Activated CD8-positive, alpha-beta memory T cell treated with anti-CD3 and anti-CD28 coated beads, Interleukin-2, amount 50 U/mL, for 24 hours (primary cell): Measurements from ENCODE around the gene MVD.

ENCODE experiments used
- DNase-seq: peaks from one replicate; pipeline ENCODE4 v3.0.0-alpha.2; 2020; ENCODE audit errors: extremely low read depth

MVD gene

DNA sequence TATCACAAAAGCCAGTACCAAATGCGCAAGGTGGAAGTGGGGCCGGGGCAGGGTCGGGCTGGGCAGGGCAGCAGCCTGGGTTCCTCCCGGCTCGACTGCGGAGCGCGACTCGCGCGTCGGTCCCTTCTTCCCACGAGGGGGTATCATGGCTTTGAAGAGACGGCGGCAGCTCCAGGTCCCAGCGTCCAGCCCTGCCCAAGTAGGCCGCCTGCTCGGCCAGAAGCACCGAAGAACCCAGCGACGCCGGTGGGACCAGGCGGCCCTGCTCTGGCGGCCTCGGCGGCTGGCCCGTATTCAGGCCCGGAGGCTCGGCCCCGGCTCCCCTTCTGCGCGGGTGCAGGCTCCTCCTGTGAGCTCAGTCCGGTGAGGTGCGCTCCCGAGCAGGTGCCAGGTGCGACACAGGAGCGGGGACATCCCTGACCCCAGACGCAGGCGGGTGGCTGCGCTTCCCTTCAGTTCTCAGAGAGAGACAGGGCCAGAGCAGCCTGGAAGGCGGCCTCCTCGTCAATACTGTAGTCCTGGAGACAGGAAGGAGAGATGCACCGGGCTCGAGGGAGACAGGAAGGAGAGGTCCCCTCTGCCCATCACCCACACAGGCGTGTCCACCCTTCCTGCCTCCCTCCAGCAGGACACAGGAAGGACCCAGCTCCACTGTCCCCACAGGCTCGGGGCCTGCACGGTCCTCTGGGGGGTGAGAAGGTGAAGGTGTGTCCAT, 34.4 kb upstream of the MVD start:
- DNase-seq, result no peak

DNA sequence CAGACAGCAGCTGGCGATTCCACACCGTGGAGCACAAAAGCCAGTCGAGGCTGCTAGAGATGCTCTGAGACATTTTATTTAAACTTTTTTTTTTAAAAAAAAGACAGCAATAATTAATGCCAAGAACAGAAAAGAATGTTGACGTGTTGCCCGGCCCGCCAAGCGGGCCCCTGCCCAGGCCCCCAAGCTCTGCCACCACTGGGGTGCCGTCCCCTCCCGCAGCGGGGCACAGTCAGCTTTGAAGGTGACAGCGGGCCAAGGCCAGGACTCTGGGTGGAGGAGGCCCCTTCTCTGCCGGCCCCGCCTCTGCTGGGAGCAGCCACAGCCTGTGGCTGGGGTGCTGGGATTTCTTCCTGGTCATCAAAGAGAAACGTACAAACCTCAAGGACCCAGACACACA, 33.5 kb upstream of the MVD start:
- DNase-seq, result no peak

DNA sequence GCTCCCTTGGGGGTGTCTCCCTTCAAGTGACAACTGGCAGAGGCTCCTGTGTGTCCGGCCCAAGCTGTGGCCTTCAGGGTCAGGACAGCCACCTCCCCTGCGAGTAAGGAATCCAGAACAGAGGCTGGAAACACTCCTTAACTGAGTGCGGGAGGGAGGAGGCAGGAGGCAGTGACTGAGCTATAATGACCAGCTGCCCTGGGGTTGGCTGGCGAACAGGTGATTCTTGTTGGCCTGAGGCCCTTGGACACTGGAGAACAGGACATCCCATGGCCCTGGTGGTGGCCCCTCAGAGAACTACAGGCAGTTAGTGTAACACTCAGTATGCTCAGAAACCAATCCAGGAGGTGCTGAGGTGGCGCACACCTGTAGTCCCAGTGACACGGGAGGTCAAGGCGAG, 32.9 kb upstream of the MVD start:
- DNase-seq, result no peak

DNA sequence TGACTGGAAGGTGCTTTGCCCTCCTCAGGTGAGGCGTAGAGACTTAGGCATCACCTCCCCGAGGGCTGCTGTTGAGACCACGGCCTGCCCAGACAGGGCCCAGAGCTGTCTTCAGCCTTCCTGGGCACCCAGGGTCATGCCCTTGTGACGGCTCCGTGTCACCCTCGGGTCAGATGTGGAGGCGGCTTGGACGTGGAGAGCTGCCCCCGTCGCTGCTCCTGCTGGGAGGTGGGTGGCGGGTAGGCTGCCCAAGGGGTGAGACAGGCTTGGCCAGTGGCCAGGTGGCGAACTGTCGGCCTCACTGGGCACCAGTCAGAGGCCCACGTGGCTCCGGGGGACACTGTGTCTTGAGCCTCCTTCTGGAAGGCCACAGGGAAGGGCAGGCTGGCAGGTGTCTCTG, 32.3 kb upstream of the MVD start:
- no peak for DNase-seq

DNA sequence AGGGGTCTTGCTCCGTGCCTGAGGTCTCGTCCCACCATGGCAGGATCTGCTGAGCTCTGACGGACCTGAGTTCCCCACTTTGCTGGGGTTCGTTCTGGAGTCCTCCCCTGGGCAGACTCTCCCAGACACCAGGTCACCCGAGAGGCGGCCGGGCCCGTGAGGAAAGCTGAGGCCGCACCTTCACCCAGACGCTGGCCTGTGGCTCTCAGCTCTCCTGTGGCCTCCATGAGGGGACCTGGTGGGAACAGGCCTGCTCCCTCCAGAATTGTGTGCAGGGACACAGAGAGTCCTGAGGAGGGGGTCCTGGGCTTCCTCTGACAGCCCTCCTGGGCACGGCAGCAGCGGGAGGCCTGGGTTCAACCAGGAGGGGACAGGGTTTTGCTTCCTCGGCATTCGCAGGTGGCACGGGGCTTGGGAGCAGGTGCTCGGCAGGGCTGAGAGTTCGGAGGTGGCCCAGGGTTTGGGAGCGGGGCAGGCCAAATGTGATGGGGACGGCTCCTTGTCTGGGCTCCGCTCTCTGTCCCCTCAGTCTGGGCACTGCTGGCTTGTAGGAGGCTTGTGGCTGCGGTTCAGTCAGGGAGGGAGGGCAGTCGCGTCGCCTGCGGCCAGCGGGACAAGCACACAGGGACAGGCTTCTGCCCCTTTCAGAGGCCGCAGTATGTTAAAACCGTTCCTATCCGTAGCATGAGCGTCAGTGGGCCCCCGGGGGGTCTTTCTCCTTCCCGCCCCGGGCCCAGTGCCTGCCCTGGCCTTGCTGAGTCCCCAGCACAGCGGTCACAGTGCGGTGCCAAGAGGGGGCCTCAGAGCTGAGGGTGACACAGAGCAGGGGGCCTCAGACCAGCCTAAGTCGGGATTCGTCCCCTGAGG, 31.6 kb upstream of the MVD start:
- DNase-seq, result no peak

DNA sequence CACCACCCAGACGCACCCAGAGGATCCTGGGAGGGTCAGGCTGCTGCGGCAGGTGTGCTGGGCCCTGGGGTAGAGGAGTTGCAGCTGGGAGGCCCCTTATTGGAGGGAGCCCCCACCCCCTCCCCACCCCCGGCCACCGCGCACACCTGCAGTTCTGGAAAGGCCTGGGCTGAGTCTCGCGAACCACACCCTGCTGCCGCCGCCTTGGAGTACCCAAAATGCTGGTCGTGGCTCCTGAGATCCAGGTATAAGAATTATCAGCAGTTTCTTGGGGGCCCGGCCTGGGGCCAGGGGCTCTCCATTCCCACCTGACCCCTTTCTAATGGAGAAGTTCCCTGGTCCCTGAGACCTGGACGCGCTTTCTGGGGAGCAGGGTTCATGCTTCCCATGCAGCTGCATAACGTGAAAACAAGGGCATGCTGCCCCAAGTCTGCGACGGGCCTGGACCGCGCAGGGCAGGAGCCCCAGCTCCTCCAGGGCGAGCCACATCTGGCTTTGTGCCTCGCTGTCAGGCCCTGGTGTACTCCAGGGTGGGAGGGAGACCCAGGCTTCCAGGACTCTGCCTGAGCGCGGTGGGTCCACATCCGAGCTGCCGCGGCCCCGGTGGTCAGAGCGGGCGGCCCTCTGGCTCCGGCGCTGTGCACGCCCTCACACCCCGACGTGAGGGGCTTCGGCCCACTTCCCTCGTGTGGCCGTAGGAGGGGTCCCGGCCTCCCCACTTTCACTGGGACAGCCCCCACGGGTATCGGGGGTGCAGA, 30.7 kb upstream of the MVD start:
- no peak for DNase-seq

DNA sequence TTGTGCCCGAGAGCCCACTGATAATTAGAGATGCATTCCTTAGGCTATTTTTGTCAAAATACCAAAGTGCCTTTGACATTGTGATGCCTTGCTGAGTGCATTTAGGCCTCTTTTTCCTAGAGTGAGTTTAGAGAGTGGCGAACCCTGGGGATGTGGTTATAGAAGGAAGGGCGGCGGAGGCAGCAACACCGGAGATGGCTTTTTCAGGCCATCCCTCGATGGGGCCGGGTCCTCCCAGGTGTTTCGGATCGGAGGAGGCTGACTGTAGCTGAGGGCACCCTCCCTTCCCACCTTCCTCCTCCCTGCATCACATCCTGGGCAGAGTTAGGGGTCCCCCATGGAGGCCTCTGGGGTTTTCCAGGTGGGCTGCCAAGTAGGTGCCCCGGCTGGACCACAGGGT, 30.0 kb upstream of the MVD start:
- no peak for DNase-seq

DNA sequence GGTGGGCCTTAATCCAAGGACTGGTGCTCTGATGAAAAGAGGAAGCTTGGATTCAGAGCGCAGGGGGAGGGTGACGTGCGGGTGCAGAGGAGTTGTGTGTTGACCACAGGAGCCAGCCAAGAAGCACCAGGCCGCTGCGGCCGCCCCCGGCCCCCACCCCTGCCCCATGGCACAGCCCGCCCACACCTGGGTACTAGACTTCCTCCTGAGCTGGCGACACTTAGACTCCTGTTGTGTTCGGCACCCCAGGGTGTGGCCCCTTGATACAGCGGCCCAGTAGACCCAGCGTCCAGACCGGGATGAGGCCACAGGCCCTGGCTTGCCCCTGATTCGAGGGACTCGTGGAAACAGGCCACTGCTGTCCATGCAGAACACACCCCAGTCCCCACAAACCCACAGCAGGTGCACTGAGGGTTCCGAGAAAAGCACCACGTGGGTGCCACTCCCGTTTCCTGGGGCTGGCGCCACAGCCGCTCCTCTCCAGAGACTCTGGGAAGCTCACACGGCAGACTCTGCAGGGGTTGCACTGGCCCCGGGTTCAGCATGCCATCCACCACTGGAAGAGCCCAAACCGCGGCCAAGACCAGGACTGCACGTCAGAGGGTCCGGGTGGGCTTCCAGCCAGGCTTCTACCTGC, 29.2 kb upstream of the MVD start:
- no peak for DNase-seq

DNA sequence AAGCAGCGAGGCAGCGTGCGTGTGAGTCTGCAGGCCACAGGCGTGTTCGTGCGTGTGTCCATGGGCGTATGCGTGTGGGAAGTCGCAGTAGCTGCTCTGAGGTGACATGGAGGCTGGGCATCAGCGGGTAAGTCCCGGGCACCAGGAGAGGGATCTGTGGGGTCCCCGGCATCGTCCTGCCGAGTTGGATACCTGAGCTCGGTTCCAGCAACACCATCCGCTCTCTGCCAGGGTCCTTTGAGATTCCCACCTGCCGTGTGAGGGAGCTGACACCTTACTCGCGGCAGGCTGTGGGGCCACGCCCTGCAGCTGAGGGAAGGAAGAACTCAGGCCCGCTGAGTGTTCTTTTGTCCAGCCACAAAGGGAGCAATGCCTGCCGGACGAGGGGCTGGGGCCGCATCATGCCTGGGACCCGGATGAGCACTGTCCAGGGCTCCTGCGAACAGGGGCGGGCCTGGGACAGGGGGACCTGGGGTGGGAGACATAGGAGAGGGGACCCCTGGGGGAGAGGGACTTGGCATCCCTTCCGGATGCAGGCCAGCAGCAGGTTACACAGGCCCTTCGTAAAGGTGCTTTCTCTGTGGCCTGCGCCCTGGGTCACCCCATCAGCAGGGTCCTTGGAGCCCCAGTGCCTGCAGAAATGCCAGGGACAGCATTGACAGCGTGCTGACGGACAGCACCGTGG, 28.4 kb upstream of the MVD start:
- no peak for DNase-seq

DNA sequence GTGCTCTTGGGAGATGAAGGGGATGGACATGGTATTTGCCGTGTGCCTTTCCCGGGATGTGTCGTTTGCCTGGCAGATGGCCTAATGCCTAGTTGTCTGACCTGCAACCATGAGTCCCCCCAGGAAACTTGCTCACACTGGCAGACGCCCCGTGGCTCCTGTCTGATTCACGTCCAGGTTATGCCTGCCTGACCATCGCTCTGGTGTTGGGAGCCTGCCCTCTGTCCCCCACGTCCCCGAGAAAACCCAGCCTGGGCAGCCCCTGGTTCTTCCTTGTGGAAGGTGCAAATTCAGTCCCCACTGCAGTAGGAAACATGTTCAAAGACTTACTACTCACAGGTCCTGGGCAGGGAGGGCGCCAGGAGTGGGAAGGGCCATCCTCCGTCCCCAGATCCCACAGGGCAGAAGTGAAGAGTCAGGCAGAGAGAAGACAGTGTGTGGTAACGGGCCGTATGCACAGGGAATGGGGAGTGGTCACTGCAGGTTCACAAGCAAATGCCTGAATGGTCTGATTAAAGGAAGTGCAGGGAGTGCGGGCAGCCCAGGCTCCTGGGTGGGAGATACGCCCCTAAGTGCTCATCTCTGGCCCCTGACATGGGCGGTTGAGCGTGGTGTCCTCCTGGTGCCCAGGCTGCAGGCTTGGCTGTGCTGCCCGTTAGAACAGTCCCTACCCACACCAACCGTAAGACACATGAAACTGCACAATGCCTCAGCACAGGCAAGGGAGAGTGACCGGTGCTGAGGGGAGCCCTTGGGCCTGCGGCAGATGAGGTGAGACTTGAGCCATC, 27.6 kb upstream of the MVD start:
- DNase-seq, result no peak

DNA sequence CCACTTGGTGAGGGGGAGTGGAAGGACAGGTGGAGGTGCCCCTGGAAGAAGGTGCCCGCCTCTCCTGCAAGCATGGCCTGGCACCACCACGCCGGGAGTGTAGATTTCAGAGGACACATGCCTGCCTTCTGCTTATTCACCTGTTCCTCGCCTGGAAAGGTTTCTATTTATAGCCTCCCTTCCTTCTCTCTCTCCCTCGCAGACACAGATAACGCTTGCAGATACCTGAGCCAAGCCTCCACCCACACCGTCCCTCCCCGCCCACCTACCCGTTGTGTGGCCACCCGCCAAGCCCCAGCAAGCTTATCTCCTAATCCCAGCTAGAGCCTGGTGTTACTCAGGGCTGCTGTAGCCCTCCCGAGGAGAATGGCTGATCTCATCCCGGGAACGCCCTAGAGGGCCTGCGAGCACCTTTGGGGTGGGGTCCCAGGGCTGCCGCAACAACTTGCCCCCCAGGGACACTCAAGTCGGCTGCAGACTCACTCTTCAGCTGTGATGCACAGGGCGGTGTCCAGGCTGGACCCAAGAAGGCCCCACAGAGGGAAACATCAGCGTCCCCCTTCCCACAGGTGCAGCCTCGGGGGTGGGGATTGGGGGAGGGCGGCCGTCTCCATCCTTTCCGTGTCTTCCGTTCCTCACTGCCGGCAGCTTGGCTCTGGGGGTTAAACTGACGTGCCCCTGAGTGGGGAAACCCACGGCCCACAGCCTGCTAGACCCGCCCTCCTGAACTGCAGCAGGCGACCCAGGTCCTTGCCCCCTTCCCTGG, 25.3 kb upstream of the MVD start:
- DNase-seq, result no peak

DNA sequence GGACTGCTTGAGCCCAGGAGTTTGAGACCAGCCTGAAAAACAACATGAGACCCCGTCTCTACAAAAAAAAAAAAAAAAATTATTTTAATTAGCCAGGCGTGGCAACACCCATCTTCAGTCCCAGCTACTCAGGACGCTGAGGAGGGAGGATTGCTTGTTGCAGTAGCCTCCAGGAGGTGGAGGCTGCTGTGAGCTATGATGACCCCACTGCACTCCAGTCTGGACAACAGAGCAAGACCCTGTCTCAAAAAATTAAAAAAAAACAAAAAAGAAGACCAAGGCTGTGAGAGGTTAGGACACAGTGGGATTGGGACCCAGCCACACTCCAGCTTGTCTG, 24.8 kb upstream of the MVD start:
- DNase-seq, result no peak

DNA sequence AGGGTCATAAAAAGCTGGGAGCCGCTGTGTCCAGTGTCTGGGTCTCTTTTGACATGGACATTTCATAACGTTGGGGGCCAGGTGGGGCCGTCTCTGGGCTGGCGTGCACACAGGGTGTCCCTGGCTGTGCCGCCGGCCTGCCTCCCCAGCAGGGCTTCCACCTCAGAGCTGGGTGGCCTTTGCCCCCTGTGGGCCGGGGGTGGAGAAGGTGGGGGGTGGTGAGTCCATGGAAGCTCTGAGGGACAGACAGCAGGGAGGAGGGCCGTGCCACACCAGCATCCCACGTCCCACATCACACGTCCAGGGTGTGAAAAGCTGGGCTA, 24.3 kb upstream of the MVD start:
- DNase-seq, result no peak

DNA sequence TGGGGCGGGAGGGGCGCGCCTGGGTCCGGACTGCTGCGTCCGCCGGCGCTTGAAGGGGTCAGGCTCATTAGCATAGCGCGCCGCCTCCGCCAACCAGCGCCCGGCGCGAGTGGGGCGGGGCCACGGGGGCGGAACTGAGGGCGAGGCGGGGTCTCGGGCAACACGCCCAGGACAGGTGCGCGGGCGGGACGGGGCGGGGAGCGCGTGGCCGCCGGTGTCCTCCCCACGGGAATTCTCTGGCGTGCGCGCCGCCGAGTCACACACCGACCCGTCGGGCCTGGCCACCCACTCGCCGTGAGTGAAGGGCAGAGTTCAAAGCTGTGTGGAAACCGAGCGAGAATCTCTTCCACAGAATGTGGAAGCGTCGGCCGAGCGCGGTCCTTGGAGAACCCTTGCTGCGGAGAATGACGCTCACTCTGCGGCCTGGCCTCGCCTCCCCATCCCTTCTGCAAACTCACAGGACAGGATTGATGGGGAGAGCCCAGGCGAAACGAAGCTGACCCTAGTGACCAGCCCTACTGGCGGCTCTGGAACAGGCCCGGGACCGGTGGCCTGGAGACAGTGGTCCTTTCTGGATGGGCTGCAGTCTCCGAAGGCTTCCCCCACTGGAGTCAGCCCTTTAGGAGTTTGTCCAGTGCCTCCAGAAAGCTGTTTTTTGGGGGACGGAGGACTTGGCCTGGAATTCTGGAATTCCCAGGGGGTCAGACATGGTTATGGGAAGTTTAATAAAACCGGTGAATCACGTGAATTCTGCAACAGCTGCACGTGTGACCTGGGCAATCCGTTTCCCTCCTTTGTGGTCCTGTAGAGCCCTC, 23.8 kb upstream of the MVD start, which contains the start of gene SNAI3:
Gene SNAI3 (minus strand): TSS at position 69 of the 815 bp plus-strand sequence. CDS start 101 bp downstream, outside the sequence.
- DNase-seq, result peak; percentile 61

DNA sequence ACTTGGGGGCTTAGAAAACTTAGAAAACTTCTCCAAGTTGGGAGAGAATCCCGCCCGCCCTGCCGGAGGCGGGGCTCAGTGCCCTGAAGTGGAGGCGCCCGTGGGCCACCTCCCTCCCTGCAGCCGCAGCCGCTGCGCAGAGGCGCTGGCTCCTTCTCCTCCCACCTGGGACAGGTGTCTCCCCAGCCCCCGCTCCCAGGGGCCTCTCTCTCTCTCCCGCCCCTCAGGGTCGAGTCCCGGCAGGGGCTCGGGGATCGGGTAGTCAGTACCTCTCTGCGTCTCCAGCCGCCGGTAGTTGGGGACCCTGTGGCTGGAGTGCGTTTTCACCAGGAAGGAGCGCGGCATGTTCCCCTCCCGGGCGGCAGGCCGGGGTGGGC, 23.2 kb upstream of the MVD start:
- no peak for DNase-seq

DNA sequence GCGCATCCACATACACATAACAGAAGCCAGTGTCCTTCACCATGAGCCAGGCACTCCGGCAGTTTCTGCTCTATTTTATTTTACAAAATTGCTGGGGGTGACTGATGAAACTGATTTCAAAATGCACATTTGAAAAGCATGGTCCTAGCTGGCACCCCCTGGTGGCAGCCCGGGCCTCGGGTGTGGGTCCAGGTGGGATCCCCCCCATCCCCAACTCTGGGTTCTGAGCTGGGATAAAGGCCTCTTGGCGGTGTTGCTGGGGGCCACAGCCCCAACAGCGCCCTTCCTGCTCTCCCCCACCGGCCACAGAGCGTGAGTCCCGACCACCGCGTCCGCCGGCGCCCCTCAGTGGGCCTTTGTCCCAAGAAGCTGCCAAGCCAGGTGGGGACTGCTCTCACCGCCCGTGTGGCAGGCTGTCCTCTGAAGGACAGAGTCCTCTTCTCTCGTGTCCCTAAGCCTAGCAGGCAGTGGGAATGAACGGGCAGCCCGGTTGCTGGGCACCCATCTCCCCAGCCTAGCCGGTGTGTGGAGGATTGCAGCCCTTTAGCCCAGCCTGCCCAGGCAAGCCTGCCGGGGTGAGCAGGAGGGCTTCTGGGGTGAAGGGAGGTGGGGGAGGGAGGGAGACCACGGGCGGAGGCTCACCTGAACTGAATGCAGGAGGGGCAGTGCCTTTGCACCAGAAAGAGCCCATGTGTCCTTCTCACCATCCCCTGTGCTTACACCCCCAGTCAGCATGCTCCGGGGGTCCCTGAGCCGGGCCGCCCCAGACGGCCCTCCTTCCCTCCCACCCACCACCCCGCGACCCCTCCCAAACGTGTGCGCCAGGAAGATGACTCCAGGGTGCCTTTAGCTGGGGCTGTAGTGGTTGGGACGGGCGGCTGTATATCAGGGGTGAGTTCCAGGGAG, 22.5 kb upstream of the MVD start:
- no peak for DNase-seq

DNA sequence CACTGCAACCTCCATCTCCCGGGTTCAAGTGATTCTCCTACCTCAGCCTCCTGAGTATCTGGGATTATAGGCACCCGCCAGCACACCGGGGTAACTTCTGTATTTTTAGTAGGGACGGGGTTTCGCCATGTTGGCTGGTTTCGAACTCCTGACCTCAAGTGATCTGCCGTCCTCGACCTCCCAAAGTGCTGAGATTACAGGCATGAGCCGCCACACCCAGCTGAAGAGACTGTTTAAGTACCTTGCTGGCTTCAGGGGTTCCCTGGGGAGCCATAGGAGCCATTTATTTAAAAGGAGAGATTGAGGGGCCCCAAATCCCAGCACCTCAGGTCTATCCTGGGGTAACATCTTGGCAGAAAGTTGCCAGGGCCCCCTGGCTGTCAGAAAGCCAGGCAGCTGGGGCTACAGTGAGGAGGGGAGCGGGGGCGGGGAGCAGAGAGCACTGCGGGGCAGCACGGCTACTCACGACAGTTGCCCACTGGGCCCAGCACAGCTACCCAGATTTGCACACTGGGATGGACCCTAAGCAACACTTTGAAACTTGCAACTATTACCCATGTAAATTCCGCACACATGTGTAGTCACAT, 21.8 kb upstream of the MVD start:
- DNase-seq, result no peak
